GM23338 (cell line): ENCODE data around the gene GRIK2. TPM values are rescaled to one million over a fixed set of nuclear protein-coding genes. Genes with fewer than 3 reads are reported as not detected.

Experiments
- ATAC-seq: fragments of 200-7000 bp; cut with Tn5 transposase; 3 replicates; pipeline ENCODE4 v1.9.1; 2020
- DNase-seq: peaks from one replicate; pipeline ENCODE4 v3.0.0-alpha.2; 2015; ENCODE audit warnings: low spot score
- H2AFZ ChIP-seq: fragments of 200-600 bp; sonication (generic); 2 replicates; pipeline ENCODE4 v1.8.0; 2016; ENCODE audit warnings: antibody characterized with exemption, mild to moderate bottlenecking, moderate library complexity
- H3F3A ChIP-seq: fragments of 200-600 bp; sonication (generic); replicated peaks from 2 replicates; pipeline ENCODE4 v1.8.0; 2017; ENCODE audit warnings: antibody characterized with exemption, mixed run types, low read depth
- H3K27ac ChIP-seq: fragments of 200-600 bp; sonication (generic); 2 replicates; pipeline ENCODE4 v1.6.1; 2016; ENCODE audit warnings: low read depth
- H3K27me3 ChIP-seq: fragments of 200-600 bp; sonication (generic); 2 replicates; pipeline ENCODE4 v1.8.0; 2016; ENCODE audit warnings: mild to moderate bottlenecking, mixed run types, moderate library complexity; ENCODE audit not compliant: insufficient read depth
- H3K36me3 ChIP-seq: fragments of 200-600 bp; sonication (generic); 2 replicates; pipeline ENCODE4 v1.8.0; 2016; ENCODE audit warnings: mild to moderate bottlenecking; ENCODE audit not compliant: insufficient read depth
- H3K4me1 ChIP-seq: fragments of 200-600 bp; sonication (generic); 2 replicates; pipeline ENCODE4 v1.8.0; 2016; ENCODE audit warnings: mild to moderate bottlenecking, moderate library complexity; ENCODE audit not compliant: insufficient read depth
- H3K4me2 ChIP-seq: fragments of 200-600 bp; sonication (generic); 2 replicates; pipeline ENCODE4 v1.7.1; 2017; ENCODE audit warnings: mixed run types
- H3K4me3 ChIP-seq: fragments of 200-600 bp; sonication (generic); 2 replicates; pipeline ENCODE4 v1.6.1; 2016; ENCODE audit warnings: mixed run types
- H3K79me2 ChIP-seq: fragments of 200-600 bp; sonication (generic); replicated peaks from 2 replicates; pipeline ENCODE4 v1.8.0; 2017; ENCODE audit warnings: mild to moderate bottlenecking; ENCODE audit not compliant: insufficient read depth
- H3K9me2 ChIP-seq: fragments of 200-600 bp; sonication (generic); 2 replicates; pipeline ENCODE4 v1.8.0; 2017; ENCODE audit not compliant: insufficient read depth
- H4K20me1 ChIP-seq: fragments of 200-600 bp; sonication (generic); replicated peaks from 2 replicates; pipeline ENCODE4 v1.8.0; 2017; ENCODE audit warnings: mild to moderate bottlenecking; ENCODE audit not compliant: insufficient read depth
- H3K27ac Mint-ChIP-seq: 2 replicates; pipeline ENCODE4 v1.8.0; 2020; ENCODE audit warnings: inconsistent platforms, mild to moderate bottlenecking, moderate library complexity, mixed read lengths
- H3K27me3 Mint-ChIP-seq: 3 replicates; pipeline ENCODE4 v1.8.0; 2022; ENCODE audit warnings: low read depth, mild to moderate bottlenecking, moderate library complexity, mixed read lengths, inconsistent platforms; ENCODE audit not compliant: insufficient read depth, poor library complexity
- H3K36me3 Mint-ChIP-seq: 3 replicates; pipeline ENCODE4 v1.8.0; 2021; ENCODE audit warnings: low read depth, mild to moderate bottlenecking, inconsistent platforms, moderate library complexity, mixed read lengths
- H3K4me1 Mint-ChIP-seq: 3 replicates; pipeline ENCODE4 v1.8.0; 2020; ENCODE audit warnings: mild to moderate bottlenecking, inconsistent platforms, mixed read lengths
- H3K4me3 Mint-ChIP-seq: 3 replicates; pipeline ENCODE4 v1.8.0; 2021; ENCODE audit warnings: moderate library complexity, mild to moderate bottlenecking, inconsistent platforms, mixed read lengths
- H3K9me3 Mint-ChIP-seq: 3 replicates; pipeline ENCODE4 v1.8.0; 2020; ENCODE audit warnings: moderate library complexity, mild to moderate bottlenecking, inconsistent platforms, mixed read lengths
- CREB1 ChIP-seq: fragments of 250-450 bp; sonication (Bioruptor Pico); IDR thresholded peaks from 2 replicates; pipeline ENCODE4 v1.5.0; 2020; ENCODE audit warnings: low read depth, mild to moderate bottlenecking, moderate library complexity
- EZH2 ChIP-seq: fragments of 200-600 bp; sonication (generic); IDR thresholded peaks from one replicate; pipeline ENCODE4 v1.8.0; 2017; ENCODE audit warnings: antibody characterized with exemption, mild to moderate bottlenecking, low read depth; ENCODE audit not compliant: unreplicated experiment
- EZH2phosphoT487 ChIP-seq: fragments of 200-600 bp; sonication (generic); IDR thresholded peaks from one replicate; pipeline ENCODE4 v1.8.1; 2018; ENCODE audit warnings: antibody characterized with exemption; ENCODE audit not compliant: unreplicated experiment
- JUNB ChIP-seq: IDR thresholded peaks from one replicate; pipeline ENCODE4 v1.6.1; 2016; ENCODE audit warnings: antibody characterized with exemption; ENCODE audit not compliant: unreplicated experiment
- NANOG ChIP-seq: IDR thresholded peaks from 2 replicates; pipeline ENCODE4 v1.6.1; 2016; ENCODE audit warnings: antibody characterized with exemption, borderline replicate concordance
- POLR2AphosphoS5 ChIP-seq: IDR thresholded peaks from 2 replicates; pipeline ENCODE4 v1.6.1; 2016; ENCODE audit warnings: antibody characterized with exemption, low read depth
- STAT1 ChIP-seq: IDR thresholded peaks from one replicate; pipeline ENCODE4 v1.6.1; 2016; ENCODE audit warnings: antibody characterized with exemption; ENCODE audit not compliant: unreplicated experiment
- ZNF114 ChIP-seq: fragments of 250-450 bp; sonication (Bioruptor Pico); IDR thresholded peaks from 2 replicates; pipeline ENCODE4 v1.5.0; 2020; ENCODE audit warnings: mild to moderate bottlenecking, moderate library complexity
- ZNF331 ChIP-seq: fragments of 250-450 bp; sonication (Bioruptor Pico); IDR thresholded peaks from 2 replicates; pipeline ENCODE4 v1.5.0; 2020; ENCODE audit warnings: low read depth, mild to moderate bottlenecking, moderate library complexity
- polyA plus RNA-seq: library from polyadenylated mRNA; unstranded; fragments of >200 nt; fragmentation: Nextera tagmentation; extraction: Ambion mirVana; gene quantifications from 2 replicates; pipeline ENCODE4 v1.2.1, GENCODE V29; 2016
- total RNA-seq: library from RNA; depleted of rRNA; stranded (reverse); fragments of >200 nt; shearing (Covaris generic); gene quantifications from 2 replicates; pipeline ENCODE4 v1.2.3, GENCODE V29; 2014
- TF ChIP-seq, protein P1 (sequence below): IDR thresholded peaks from one replicate; pipeline ENCODE4 v1.6.1; 2018; ENCODE audit warnings: antibody characterized with exemption; ENCODE audit not compliant: unreplicated experiment
- TF ChIP-seq, protein P2 (sequence below): IDR thresholded peaks from 2 replicates; pipeline ENCODE4 v1.6.1; 2016; ENCODE audit warnings: antibody characterized with exemption
- TF ChIP-seq, protein P3 (sequence below), 2 experiments: fragments of 200-600 bp in 1 of 2; sonication (generic) in 1 of 2; conservative IDR thresholded peaks; 2 replicates each; pipeline versions ENCODE4 v1.5.1 to v1.6.1; 2016 to 2017; ENCODE audit warnings: antibody characterized with exemption in 2 of 2, low read depth in 2 of 2, mild to moderate bottlenecking in 2 of 2, moderate library complexity in 1 of 2

The GRIK2 gene
- total and polyA plus RNA-seq, 2 experiments from 2014 or later = 0.73 to 3.0 TPM

DNA sequence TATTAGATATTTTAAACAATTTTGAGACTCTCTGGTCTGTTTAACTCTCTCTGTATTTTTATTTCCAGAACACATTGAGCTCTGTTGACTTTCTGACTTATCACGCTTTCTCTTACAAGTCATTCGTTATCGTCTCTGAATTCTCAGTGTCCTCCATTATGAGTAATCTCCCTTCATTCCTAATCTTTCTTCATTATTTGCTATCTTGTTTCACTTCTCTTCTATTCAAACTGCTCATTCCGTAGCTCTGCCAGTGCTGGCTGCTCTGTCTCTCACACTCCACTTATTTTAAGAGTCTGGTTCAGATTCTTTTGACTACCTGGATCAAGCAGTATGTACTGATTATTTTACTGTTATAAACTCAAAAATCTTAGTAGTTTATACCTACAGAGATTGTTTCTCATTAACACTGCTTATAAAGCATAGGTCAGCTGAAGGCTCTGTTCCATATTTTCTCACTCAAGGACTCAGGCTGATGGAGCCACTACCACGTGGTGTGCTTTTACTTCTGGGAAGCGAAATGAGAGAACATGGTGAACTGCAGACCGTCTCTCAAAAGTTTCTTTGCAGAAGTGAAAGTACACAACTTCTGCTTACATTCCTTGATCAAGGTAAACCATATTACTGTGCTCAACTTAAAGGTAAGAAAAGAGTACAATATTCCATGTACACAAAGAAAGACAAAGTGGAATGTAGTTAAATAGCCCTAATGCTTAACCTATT lies 485.2 kb downstream of the GRIK2 start (continued):
- TF ChIP-seq CREB1 (CRISPR knock-in tag) (no peak), POLR2AphosphoS5 (no peak), EZH2phosphoT487 (no peak), JUNB (no peak), NANOG (no peak), STAT1 (no peak), ZNF114 (CRISPR knock-in tag) (no peak), ZNF331 (no peak), EZH2 (no peak)
- TF ChIP-seq, protein P1, sequence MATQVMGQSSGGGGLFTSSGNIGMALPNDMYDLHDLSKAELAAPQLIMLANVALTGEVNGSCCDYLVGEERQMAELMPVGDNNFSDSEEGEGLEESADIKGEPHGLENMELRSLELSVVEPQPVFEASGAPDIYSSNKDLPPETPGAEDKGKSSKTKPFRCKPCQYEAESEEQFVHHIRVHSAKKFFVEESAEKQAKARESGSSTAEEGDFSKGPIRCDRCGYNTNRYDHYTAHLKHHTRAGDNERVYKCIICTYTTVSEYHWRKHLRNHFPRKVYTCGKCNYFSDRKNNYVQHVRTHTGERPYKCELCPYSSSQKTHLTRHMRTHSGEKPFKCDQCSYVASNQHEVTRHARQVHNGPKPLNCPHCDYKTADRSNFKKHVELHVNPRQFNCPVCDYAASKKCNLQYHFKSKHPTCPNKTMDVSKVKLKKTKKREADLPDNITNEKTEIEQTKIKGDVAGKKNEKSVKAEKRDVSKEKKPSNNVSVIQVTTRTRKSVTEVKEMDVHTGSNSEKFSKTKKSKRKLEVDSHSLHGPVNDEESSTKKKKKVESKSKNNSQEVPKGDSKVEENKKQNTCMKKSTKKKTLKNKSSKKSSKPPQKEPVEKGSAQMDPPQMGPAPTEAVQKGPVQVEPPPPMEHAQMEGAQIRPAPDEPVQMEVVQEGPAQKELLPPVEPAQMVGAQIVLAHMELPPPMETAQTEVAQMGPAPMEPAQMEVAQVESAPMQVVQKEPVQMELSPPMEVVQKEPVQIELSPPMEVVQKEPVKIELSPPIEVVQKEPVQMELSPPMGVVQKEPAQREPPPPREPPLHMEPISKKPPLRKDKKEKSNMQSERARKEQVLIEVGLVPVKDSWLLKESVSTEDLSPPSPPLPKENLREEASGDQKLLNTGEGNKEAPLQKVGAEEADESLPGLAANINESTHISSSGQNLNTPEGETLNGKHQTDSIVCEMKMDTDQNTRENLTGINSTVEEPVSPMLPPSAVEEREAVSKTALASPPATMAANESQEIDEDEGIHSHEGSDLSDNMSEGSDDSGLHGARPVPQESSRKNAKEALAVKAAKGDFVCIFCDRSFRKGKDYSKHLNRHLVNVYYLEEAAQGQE = no peak
- TF ChIP-seq, protein P2, sequence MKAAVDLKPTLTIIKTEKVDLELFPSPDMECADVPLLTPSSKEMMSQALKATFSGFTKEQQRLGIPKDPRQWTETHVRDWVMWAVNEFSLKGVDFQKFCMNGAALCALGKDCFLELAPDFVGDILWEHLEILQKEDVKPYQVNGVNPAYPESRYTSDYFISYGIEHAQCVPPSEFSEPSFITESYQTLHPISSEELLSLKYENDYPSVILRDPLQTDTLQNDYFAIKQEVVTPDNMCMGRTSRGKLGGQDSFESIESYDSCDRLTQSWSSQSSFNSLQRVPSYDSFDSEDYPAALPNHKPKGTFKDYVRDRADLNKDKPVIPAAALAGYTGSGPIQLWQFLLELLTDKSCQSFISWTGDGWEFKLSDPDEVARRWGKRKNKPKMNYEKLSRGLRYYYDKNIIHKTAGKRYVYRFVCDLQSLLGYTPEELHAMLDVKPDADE = no peak
- TF ChIP-seq, protein P3, sequence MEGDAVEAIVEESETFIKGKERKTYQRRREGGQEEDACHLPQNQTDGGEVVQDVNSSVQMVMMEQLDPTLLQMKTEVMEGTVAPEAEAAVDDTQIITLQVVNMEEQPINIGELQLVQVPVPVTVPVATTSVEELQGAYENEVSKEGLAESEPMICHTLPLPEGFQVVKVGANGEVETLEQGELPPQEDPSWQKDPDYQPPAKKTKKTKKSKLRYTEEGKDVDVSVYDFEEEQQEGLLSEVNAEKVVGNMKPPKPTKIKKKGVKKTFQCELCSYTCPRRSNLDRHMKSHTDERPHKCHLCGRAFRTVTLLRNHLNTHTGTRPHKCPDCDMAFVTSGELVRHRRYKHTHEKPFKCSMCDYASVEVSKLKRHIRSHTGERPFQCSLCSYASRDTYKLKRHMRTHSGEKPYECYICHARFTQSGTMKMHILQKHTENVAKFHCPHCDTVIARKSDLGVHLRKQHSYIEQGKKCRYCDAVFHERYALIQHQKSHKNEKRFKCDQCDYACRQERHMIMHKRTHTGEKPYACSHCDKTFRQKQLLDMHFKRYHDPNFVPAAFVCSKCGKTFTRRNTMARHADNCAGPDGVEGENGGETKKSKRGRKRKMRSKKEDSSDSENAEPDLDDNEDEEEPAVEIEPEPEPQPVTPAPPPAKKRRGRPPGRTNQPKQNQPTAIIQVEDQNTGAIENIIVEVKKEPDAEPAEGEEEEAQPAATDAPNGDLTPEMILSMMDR (conservative IDR thresholded peaks at IDR 0.05; ENCODE audit: low read depth in 2 of 2) = no peak

GRCh38 chr6:101879782-101880181 lies 486.3 kb downstream of the GRIK2 start:
- H3K4me1 Mint-ChIP-seq = peaks cover 14% of the 10 kb centered on the region; the same call in 2 of the 3 replicates
- Histone ChIP-seq H3K4me1 (peaks cover 3% of the 10 kb centered on the region; the same call in 1 of the 2 replicates), H3K27ac (no peak overlapping the region), H3K9me2 (no peaks in the 10 kb centered on the region), H3K4me3 (no peak overlapping the region), H4K20me1 (no peaks in the 10 kb centered on the region), H3K79me2 (no peaks in the 10 kb centered on the region), H3K36me3 (no peaks in the 10 kb centered on the region), H2AFZ (no peak overlapping the region), H3F3A (no peaks in the 10 kb centered on the region), H3K4me2 (no peak overlapping the region), H3K27me3 (no peaks in the 10 kb centered on the region)
- no peaks in the 10 kb centered on the region for H3K36me3 Mint-ChIP-seq
- no peaks in the 10 kb centered on the region for H3K27me3 Mint-ChIP-seq
- ATAC-seq (no peak), DNase-seq (no peak)
- H3K9me3 Mint-ChIP-seq = no peaks in the 10 kb centered on the region; the same call in 2 of the 3 replicates
- H3K27ac Mint-ChIP-seq = no peak overlapping the region
- no peak overlapping the region for H3K4me3 Mint-ChIP-seq
- TF ChIP-seq EZH2 = no peak
- TF ChIP-seq, protein P1 = no peak
- TF ChIP-seq, protein P3 (conservative IDR thresholded peaks at IDR 0.05; ENCODE audit: low read depth in 2 of 2) = no peak
- no peak for TF ChIP-seq NANOG
- no peak for TF ChIP-seq EZH2phosphoT487
- TF ChIP-seq POLR2AphosphoS5 = no peak
- TF ChIP-seq, protein P2 = no peak
- TF ChIP-seq JUNB = no peak
- no peak for TF ChIP-seq STAT1
